GM12801 (cell line): Measurements from ENCODE around the gene FKBP8.

ENCODE experiments used
- TF ChIP-seq, protein P1 (sequence below): IDR thresholded peaks from one replicate; pipeline ENCODE4 v1.5.1; 2011; ENCODE audit warnings: control low read depth; ENCODE audit not compliant: insufficient read length; ENCODE audit errors: extremely low read depth

Gene FKBP8

DNA sequence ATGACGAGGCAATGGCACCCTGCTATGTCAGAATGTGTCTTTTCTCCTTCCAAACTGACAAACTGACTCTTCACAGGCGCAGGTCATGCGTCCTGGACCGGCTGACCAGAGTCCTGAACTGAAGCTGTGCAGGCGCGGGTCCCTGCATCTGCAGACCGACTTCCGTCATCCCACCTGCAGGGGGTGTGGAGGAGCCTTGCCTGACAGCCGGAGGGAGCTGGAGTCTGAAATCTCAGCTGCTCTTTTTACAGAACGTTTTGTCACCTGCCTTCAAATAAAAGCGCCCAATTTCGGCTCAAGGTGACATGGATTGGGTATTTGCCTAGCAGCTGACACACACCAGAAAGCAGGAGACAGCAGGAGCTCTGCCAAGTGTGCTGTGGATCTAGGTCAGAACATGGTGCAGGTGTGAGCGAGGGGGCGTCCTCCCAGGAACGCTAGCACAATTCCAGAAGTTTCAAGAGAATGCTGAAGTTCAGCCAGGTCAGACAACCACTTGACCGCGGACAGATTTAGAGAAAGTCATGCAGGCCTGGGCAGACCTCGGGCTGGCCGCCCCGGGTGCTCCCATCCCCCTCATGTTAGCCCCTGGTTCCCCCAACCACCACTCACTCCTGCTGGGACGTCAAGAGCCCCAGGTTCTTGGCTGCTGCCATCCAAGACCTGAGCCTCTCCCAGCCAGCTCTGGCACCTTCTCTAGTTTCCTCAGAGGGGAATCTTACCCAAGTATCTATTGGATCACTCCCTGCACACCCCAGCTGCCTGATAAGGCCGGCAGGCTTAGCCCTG is 54.3 kb downstream of the FKBP8 start:
- TF ChIP-seq, protein P1, sequence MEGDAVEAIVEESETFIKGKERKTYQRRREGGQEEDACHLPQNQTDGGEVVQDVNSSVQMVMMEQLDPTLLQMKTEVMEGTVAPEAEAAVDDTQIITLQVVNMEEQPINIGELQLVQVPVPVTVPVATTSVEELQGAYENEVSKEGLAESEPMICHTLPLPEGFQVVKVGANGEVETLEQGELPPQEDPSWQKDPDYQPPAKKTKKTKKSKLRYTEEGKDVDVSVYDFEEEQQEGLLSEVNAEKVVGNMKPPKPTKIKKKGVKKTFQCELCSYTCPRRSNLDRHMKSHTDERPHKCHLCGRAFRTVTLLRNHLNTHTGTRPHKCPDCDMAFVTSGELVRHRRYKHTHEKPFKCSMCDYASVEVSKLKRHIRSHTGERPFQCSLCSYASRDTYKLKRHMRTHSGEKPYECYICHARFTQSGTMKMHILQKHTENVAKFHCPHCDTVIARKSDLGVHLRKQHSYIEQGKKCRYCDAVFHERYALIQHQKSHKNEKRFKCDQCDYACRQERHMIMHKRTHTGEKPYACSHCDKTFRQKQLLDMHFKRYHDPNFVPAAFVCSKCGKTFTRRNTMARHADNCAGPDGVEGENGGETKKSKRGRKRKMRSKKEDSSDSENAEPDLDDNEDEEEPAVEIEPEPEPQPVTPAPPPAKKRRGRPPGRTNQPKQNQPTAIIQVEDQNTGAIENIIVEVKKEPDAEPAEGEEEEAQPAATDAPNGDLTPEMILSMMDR = no peak

DNA sequence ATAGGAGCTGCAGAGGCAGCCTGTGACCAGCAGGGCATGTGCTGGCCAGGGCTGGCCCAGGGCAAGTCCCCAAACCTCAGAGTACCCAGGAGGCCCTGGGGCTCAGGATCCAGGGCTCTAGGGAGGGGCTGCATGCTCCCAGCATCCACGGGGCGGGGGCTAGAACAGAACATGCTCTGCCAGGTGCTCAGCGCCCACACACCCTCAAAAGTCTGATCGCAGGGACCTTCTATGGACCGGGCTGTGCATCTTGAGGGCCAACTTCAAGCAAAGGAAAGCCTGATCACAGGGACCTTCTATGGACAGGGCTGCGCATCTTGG is 55.0 kb downstream of the FKBP8 start:
- TF ChIP-seq, protein P1 = no peak

DNA sequence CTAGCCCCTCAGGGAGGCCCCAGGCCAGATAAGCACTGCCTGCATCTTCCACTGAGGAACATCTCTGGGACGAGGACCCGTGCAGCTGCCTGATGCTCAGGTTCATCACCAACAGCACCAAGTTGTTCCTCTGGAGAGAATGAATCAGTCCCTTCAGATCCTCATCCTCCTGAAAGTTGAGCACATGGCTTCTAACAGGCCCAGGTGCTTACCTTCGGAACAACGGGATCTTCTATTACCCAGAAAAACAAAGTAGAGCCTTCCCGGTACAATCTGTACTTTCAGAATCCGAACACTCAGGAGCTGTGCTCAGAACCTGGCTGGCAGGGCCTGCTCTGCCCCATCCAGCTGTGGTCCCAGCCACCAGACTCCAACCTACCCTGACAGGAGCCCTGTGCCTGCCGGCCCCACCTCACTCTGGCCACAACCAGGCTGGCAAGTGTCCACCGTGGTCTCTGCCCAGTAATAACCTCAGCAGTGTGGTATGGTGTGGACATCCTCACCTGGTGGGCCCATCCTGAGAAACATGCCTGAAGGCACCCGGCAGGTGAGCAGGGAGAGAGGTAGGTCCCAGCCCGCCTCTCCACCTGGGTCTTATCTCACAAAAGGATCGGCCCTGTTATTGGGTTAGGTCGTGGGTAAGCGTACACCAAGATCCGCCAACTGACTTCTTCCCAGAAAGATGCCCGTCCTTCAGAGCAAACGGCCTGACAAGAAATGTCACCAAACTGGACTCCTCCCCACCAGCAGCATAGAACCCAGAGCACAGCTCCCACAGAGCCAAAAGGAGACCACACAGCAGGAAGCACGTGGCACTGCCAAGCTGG is 55.6 kb downstream of the FKBP8 start:
- TF ChIP-seq, protein P1 = no peak

DNA sequence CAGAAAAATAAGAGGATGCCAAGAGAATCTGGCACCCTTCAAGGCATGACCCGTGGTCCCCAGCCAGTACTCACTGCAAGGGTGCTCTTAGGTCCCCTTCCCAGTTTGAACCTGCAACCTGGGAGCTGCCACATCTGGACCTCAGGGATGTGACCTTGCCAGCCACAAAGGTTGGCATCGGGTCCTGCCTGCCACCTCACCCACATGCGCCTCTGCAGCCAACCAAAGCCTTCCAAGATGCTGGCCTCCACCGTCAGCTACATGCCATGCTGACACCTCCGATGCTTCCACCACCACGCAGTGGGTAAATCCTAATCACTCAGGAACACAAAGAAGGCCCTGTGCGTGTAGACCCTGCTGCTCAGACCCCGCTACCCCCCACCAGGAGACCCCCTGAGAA is 56.6 kb downstream of the FKBP8 start:
- TF ChIP-seq, protein P1 = no peak

DNA sequence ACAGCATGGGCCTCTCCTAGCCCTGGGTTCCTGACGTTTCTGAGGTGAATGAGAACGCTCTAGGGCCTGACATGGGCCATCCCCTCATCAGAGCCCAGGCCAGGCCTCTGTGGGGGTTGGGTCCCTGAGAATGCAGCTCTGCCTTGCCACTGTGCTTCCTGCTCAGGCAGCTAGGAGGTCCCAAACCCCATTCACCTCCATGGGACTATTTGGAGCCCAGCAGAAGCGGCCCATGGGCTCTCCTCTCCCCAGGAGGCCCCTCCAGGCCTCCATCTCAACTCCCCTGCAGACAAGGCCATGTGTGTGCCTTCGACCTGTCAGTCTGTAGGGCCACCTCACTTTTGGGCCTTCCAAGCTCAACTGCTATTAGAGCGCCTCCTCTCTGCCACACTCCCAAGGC is 58.4 kb downstream of the FKBP8 start:
- TF ChIP-seq, protein P1 = no peak

DNA sequence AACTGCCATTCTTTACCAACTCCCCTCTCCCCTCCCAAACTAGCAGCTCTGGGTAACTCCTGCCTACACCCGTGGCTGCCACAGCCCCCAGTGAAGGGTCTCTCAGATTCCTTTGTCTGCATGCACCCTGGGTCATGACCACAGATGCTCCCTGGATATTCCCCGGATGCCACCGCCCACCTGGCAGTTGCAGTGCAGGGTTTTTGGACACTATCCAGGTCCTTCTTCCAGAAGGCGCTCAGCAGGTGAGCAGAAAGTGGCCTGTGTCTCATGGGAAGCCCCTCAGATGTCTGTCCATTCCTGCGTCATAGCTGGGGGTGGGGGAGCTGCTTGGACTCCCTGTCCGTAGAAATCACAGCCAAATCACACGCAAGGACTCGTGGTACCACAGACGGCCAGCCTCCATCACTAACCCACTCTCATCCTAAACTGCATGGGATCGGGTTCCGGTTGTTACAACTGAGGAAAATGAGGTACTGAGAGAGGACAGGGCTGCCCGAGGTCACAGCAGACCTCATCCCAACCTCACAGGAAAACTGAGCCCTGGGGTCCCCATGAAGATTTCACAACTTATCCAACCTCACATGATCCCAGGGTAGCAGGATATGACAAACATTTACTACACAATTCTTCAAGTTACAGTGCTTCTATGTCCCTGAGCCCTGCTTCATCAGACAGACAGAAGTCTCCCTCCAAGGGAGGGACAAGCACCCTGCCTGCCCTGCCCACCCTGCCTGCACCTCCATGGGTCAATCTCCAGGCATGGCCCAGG is 60.1 kb downstream of the FKBP8 start:
- TF ChIP-seq, protein P1 = no peak
